DMS153 treated with DMSO at 0.1 percent for 48 hours (cell line): ENCODE results near the gene USP6NL.

Source experiments
- DNase-seq: peaks from one replicate; lab custom pipeline; 2025; ENCODE audit not compliant: unreplicated experiment; lab: John Stamatoyannopoulos, UW

USP6NL gene

GRCh38 chr10:11553773-11554381 is 57.6 kb downstream of the USP6NL start:
- no peak for DNase-seq

- DNase-seq, result no peak
Measured at GRCh38 chr10:11551916-11552602, 59.4 kb downstream of the USP6NL start.

GRCh38 chr10:11551104-11551503 is 60.3 kb downstream of the USP6NL start:
- DNase-seq, result no peak

DNA sequence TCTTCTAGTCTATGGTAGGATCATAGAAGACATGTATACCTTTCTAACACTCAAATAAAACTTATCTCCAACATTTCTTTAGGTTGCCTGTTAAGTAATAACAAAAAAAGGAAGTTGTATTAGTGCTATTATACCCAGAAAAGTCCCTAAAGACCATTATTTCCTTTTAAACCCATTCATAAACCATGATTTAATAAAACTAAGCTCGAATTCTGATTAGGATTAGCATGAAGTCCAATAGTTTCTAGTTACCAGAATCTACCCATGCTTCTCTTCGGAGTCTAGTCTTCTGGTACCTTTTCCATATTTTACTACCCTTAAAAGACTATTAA is 62.7 kb downstream of the USP6NL start:
- no peak for DNase-seq

GRCh38 chr10:11548065-11548767 is 63.2 kb downstream of the USP6NL start:
- no peak for DNase-seq

DNA sequence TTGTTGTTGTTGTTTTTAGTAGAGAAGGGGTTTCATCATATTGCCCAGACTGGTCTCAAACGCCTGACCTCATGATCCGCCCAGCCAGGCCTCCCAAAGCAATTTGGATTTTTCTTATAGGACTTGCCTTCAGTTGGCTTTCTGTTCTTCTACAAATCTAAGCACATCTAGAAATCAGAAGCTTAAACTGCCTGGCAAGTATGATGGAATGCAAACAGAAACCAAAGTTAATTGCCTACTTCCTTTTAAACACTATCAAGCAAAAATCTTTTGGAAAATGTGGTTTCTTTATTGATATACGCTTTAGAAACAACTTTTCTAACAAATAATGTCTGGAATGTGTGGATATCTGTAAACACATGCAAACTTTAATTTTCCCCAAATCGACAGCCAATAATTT is 64.9 kb downstream of the USP6NL start:
- no peak for DNase-seq

DNA sequence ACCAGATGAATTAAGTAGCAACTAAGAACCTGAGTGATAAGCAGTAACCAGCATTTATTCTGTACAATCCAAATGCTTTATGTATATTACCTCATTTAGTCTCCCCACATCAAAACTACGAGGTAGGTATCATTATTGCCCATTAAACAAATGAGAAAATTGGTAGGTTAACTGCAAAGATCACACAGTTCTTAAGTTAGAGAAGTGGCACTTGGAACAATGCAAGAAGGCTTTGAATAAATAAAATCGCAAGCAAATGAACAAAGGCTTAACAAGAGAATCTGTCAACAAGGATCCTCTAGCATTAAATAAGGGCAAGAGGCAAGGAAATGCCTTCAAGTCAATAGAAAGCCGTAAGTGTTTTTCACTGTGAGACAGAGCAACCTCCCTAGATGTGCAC is 70.2 kb downstream of the USP6NL start:
- no peak for DNase-seq

GRCh38 chr10:11539191-11539868 is 72.1 kb downstream of the USP6NL start:
- DNase-seq, result no peak

DNA sequence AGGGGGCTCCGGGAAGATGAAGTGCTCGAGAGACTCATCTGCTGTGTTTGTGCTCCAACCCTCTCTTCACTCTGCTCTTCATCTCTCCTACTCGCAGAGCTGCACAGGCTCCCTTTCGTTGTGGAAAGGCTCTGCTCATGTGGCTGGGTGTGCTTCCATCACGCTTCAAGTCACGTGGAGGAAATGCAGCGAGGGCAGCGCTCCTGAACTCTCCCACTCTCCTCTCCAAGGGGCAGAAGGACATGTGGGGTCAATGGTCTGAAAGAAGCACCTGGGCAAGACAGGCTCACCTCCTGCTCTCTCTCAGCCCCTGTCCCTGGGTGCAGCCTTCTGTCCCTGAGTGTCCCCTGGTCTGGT is 72.6 kb downstream of the USP6NL start:
- no peak for DNase-seq

DNA sequence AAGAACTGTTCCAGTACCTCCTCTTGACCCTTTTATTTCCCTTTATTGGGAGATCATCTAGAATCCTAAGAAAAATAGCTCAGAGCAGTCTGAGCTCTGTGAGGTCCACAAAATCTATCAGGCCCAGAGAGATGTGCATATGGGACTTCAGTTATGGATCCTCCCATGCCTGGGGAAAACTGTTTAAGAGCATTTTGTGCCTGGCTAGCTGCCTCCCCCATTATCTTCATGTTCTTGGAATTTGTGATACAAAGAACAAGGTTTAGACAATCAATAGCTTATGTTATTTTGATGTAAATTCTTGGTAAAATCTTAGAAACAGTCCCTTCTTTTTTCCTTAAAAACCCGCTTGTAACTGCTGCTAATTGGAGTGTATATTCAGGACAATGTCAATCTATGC is 75.2 kb downstream of the USP6NL start:
- no peak for DNase-seq

- no peak for DNase-seq
Measured at GRCh38 chr10:11535346-11535959, 76.0 kb downstream of the USP6NL start.

GRCh38 chr10:11533328-11533781 is 78.1 kb downstream of the USP6NL start:
- no peak for DNase-seq

DNA sequence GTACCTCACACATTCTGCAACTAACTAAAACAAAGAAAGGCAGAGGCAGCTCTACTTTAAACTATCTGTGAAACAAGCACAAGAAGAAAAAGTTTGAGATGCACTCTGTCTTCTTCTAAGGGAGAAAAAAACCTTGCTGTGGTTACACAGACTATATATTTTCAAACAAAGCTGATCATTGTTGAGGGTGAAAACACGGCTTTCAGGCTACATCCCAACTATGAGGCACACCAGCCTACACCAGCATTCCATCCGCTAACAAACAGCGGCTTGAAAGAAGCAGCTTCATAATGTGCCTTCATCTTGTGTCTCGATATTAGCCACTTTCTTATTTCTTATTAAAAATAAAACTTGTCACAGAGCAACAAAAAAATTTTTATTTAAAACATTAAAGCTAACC is 79.1 kb downstream of the USP6NL start:
- no peak for DNase-seq

GRCh38 chr10:11530806-11531205 is 80.6 kb downstream of the USP6NL start:
- DNase-seq, result no peak

DNA sequence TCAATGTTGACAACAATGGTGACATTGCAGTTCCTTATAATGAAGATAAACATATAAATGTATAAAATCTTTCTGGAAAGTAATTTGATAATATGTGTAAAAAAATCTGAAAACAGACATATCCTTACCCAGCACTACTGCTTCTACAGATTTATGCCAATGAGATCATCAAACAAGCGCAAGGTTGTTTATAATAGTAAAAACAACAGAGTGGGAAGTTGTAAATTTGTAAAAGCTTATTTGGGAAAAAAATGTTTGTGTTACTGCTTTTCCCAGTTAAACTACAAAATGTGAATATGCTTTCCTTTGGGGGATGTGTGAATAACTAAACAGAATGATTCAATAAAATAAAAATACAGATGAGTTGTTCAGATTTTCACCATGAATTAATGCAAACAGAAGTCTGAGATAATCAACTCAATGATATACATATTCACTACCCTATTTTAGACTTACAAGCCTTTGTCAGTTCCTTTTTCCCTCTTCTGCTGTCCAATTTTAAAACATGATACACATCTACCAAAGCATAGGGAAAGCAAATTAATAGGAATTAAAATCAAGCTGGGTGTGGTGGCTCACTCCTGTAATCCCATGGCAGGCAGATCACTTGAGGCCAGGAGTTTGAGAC is 82.1 kb downstream of the USP6NL start:
- no peak for DNase-seq

GRCh38 chr10:11528286-11528685 is 83.2 kb downstream of the USP6NL start:
- no peak for DNase-seq

DNA sequence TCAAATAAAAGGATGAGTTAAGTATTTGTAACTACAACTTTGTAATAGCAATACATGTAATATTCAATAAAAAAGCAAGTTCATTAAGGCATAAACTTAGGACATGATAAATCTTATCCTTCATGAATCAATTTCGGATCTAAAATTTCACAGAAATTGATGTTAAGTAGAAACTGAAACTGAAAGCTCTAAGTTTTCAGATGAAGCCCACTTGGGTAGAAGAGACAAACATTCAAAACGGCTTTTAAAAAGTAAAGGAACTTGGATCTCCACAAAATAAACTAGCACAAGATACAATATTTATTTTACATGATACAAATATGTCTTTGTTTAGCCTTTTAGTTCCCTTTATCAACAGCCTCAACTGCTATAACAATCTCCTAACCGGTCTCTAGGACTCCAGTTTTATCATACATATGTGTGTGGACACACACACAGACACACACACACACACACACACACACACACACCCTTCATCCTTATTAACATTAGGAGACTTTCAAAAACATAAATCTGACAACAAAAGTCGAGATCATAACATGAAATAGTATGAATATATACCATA is 83.7 kb downstream of the USP6NL start:
- no peak for DNase-seq

DNA sequence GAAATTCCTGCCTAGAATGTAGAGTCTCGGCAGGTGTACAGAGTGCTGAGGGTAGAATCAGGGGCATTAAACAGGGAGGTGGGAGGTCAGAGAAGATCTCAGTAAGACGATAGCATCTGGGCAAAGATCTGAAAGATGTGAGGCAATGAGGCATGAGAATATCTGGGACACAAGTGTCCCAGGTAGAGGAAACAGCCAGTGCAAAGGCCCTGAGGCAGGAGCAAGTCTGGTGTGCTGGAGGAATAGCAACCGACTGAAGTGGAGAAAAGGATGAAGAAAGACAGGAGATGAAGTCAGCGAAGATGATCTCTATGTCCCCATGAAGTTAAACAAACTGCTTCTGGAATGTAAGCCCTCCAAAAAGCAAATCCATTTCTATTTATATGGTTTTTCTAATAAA is 84.4 kb downstream of the USP6NL start:
- DNase-seq, result no peak

DNA sequence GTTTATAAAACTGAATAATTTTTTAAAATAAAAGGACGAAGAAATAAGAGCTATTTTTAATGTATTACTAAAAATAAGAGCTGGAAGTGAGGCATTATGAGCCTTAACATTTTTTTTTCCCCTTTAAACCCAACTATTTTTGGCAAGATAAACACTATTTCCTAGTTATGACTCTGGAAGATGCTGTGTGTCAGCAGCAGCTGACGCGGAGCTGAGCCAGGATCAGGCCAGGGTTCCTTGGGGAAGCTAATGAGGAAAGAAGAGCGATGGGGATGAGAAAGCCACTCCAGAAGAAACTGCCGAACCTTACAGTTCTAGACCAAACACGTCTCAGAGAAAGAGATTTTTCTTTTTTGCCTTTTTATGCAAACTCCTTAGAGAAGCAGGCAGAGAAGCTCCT is 85.9 kb downstream of the USP6NL start:
- no peak for DNase-seq

DNA sequence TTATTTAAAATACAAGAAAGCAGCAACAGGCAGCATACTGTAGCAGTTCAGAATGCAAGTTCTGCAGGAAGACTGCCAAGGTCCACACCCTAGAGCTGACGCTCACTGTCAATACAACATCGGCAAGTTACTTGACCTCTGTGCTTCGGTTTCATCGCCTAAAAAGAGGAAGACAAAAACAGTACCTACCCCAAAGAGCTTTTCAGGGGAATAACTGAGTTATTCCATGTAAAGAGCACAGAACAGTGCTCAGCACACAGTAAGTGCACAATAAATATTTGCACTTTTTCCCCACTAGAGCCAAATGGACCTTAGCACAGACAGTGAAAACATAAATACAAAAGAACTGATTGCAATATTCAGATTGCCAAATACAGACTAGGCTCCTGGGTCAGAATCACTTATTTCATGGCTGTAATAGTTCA is 88.6 kb downstream of the USP6NL start:
- DNase-seq, result no peak

DNA sequence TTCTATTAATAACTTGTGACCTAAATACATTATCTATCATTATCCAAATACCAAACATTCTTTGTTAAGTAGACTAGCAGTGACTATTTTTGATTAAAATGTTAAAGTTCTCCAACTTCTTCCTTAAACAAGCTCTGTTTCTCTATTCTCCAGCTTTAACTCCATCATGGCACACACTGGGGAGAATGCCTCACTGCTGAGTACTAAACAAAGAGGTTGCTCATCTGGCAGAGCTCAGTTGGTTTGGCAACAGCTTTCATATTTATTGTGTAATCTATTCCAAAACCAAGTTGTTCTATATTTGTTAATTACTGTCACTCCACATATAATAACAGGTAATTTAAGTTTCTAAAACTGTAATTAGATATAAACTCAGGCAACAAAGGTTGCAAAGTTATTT is 89.6 kb downstream of the USP6NL start:
- DNase-seq, result no peak
